GM12872 (cell line): ENCODE measurements around the gene BIN1.

Source experiments
- CTCF ChIP-seq: IDR thresholded peaks from 3 replicates; pipeline ENCODE4 v1.5.1; 2011; ENCODE audit warnings: low read depth, mild to moderate bottlenecking, low read length, moderate library complexity; ENCODE audit not compliant: insufficient read depth

Gene BIN1

GRCh38 chr2:127102521-127103242 lies 4.3 kb downstream of the BIN1 start:
- TF ChIP-seq CTCF, result no peak

- no peak for TF ChIP-seq CTCF
These were observed 5.0 kb downstream of the BIN1 start for GRCh38 chr2:127101756-127102477.

- no peak for TF ChIP-seq CTCF
These were observed 5.8 kb downstream of the BIN1 start for GRCh38 chr2:127101048-127101611.

GRCh38 chr2:127100251-127101047 lies 6.5 kb downstream of the BIN1 start:
- TF ChIP-seq CTCF, result no peak

- no peak for TF ChIP-seq CTCF
These were observed 8.2 kb downstream of the BIN1 start for GRCh38 chr2:127098711-127099110.

- no peak for TF ChIP-seq CTCF
These were observed 8.9 kb downstream of the BIN1 start for GRCh38 chr2:127097841-127098651.
